DMS114 treated with DMSO at 0.1 percent for 48 hours (cell line): Measurements from ENCODE around the gene RASD1.
"Not testable (repeated sequence)": the region's sequence is repeated elsewhere in the genome, so short reads cannot be mapped to it uniquely, and the experiment has no call there.

ENCODE experiments used
- DNase-seq: peaks from one replicate; lab custom pipeline; 2025; ENCODE audit not compliant: unreplicated experiment; lab: John Stamatoyannopoulos, UW

RASD1 gene

DNA sequence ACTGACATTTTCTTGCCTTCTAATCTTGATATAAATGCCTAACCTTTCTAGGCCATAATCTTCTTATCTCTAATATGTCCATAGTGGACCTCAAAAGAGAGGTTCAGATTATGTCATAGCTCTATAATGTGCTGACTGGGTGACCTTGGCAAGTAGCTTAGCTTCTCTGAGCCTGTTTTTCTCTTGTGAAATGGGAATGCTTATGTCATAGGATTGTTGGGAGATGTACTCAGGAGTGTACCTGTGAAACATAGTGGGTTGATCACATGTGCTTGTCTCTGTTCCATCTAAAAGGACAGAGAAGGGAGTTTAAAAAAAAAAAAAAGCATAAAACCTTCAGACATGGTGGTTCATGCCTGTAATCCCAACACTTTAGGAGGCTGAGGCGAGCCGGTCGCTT is 17.0 kb downstream of the RASD1 start:
- no peak for DNase-seq

DNA sequence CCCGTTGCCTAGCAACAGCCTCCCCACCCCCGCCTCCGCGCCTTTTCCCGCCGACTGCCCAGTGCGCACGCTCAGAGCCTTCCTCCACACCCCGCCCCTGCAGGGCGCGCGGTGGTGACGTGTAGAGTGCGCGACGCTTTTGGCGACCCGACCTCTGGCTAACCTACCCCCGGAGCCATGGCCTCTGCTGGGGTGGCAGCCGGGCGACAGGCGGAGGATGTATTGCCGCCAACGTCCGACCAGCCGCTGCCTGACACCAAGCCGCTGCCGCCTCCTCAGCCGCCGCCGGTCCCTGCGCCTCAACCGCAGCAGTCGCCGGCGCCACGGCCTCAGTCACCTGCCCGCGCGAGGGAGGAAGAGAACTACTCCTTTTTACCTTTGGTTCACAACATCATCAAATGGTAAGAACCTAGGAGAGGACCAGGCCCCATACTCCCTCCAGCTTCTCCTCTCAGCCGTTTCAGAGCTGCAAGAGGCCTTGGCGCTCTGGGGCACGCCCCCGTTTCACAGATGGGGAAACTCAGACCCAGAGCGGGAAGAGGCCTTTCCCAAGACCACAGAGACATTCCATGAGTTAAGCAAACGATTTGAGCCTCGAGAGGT is 19.2 kb downstream of the RASD1 start, which contains the start of gene MED9:
Gene MED9, plus strand, starts transcription at position 136 of the 603 bp plus-strand sequence. Its CDS starts 42 bp downstream, at position 178.
- peak; percentile 41 for DNase-seq

DNA sequence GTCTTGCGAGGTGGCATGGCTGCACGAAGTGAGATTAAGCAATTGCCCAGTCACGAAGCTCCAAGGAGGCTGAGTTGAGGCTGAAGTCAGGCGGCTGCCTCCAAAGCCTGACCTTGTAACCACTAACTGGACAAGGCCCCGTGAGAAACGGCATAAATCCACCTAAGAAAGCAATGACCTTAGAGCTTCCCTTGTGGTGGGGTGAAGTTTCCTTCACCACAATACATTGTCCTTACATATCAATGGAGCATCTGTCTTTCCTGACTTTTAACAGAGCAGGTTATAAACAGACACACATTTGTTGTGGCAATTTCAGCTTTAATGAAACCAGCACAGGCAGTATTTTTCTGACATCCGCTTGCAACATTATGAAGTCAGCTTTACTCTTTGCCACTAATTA is 21.9 kb downstream of the RASD1 start:
- DNase-seq = no peak

DNA sequence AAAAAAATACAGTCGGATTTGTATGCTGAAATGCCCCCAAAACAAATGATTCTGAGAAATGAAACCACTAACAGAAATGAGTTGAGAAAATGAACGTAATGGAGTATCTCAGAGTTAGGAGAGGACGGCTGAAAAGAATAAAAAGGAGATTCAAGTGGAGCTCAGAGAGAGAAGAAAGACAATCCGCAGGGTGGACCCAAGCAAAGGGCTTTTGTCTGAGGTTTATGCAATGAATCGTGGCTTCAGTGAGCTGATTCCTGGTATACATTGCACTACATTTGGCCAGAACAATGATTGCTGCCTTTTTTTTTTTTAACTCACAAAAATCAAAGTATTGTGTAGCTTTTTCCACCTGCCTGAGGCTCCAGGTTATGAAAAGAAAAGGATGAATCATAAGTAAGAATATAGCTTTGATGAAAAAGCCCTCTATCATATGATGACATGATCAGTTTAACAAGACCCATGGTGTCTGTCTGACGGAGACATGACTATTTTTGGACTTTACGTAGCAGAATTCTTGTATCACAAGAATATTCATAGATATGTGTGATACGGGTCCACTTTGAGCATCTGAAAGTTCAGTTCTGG is 23.8 kb downstream of the RASD1 start:
- no peak for DNase-seq

DNA sequence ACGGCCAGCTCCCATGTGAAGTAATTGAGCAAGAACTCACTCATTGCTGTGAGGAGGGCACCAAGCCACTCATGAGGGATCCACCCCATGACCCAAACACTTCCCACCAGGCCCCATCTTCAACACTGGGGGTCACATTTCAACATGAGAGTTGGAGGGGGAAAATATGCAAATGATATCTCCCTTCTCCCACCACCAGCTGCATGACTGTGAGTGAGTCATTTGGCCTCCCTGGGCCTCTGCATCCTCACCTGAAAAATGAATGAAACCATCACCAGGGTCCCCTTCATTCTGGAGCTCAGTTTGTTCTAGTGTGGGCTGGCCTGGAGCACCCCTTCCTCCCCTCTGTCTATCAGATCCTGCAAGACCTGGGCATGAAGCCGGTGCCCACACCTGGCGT is 26.2 kb downstream of the RASD1 start:
- no peak for DNase-seq

DNA sequence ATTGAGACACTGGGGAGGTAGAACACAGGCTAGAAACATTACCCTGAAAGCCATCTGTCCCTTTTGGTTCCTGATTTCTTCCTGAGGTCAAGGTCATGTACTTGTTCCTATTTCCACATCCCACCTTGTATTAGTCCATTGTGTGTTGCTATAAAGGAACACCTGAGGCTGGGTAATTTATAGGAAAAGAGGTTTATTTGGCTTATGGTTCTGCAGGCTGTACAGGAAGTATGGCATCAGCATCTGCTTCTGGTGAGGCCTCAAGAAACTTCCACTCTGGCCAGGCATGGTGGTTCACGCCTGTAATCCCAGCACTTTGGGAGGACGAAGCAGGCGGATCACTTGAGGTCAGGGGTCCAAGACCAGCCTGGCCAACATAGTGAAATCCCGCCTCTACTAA is 26.8 kb downstream of the RASD1 start:
- no peak for DNase-seq

DNA sequence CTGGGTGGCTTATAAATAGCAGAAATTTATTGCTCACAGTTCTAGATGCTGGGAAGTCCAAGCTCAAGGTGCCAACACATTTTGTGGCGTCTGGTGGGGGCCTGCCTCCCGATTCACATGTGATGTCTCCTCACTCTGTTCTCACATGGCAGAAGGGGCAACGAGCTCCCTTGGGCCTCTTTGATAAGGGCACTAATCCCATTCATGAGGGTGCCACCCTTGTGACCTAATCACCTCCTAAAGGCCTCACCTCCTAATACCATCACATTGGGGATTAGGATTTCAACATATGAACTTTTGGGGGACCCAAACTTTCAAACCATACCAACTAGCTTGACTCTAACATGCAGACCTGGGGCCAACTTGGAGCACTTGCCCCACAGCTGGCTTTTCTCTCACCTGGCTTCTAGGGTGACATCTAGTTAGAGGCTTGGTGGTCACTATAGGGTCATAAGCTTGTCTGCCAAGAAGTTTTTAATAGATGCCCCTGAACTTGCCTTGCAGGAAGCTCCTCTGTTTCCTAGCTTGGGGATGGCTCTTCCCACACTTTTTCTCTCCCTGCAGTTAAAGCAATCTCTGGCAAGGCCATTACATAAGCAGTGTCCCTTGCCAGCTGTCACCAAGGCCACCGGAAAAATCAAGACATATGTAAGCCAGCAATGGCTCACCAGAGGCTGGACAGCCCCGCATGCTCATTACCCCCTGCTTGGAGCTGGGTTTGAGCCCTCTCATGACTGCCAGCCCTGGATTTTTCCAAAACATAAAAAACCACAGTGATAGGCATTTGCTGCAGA is 27.8 kb downstream of the RASD1 start:
- DNase-seq = no peak

DNA sequence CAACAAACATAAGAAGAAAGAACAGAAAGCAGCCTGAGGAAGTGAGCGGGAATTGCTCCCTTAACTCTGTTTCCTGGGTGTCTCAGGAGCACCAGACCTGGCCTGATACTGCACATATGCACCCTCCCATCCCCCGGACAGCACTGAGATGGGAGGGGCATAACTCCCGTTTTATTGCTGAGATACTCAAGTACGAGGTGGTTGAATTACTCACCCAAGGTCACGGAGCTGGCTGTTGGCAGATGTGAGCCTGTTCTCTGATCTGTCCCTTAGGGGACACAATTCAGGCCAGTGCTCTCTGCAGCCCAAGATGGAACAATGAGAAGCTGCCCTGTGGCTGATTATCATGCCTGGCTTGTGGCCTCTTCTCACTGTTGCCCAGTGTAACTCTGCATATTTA is 28.5 kb downstream of the RASD1 start:
- DNase-seq = no peak

DNA sequence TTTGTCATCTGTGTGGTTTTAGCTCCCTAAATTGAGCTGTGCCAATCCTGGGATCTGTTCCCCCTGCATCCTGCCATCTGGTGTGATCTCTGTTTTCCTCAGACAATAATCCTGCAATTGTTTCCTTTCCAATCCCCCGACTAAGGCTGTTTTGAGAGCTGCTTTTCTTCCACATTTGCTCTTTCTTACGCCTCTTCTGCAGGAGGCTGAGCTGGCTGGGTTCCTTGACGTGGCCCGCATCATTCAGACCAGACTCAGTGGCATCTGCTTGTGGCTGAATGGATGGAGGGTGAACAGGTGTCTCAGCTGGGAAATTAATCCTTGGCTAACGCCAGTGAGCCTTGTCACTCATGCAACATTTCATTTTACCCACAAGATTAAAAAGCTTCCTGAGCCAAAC is 29.2 kb downstream of the RASD1 start:
- DNase-seq = no peak

DNA sequence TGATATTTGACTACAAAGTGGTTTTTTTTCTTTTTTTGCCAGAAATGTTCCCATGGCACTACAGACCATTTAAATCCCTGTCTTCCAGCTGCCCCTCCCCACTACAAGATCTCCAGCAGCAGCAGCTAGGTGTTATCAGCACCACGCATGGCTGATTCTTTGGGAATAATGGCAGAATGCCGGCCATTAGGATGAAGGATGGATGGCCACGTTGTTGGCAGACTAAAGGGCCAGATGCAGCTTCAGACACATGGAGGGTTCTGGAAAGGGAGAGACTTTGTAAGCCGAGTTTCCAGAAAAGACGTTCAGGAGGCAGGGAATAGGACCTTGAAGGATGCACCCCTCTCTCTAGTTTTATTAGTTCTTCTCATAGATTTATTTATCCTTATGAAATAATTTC is 29.7 kb downstream of the RASD1 start:
- DNase-seq = no peak

DNA sequence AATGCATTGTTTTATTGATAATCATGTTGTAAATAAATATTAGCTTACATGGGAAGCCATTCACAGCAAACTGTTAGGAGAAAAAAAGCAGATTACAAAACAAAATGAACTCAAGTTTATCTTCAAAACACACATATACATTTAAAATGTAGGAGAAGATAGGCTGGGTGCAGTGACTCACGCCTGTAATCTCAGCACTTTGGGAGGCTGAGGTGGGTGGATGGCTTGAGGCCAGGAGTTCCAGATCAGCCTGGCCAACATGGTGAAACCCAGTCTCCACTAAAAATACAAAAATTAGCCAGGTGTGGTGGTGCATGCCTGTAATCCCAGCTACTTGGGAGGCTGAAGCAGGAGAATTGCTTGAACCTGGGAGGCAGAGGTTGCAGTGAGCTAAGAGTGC is 30.3 kb downstream of the RASD1 start:
- not testable (repeated sequence) for DNase-seq

DNA sequence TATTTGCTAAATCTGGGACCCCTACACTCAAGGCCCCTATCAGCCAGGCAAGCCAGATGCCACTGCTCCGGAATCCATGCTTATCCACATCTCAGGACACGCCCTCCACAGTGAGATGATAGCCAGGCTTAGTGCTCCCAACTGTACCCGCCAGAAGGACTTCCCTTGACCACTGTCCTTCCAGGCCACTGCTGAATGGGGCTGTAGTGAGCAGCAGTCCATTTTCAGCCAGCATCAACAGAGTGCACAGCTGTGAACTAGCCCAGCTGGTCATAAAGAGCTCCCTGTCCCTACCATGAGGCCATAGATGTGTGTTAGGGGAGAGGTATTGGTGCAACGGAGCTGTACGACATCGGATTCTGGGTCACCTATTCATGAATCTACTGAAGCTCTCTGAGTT is 32.4 kb downstream of the RASD1 start:
- DNase-seq = no peak

DNA sequence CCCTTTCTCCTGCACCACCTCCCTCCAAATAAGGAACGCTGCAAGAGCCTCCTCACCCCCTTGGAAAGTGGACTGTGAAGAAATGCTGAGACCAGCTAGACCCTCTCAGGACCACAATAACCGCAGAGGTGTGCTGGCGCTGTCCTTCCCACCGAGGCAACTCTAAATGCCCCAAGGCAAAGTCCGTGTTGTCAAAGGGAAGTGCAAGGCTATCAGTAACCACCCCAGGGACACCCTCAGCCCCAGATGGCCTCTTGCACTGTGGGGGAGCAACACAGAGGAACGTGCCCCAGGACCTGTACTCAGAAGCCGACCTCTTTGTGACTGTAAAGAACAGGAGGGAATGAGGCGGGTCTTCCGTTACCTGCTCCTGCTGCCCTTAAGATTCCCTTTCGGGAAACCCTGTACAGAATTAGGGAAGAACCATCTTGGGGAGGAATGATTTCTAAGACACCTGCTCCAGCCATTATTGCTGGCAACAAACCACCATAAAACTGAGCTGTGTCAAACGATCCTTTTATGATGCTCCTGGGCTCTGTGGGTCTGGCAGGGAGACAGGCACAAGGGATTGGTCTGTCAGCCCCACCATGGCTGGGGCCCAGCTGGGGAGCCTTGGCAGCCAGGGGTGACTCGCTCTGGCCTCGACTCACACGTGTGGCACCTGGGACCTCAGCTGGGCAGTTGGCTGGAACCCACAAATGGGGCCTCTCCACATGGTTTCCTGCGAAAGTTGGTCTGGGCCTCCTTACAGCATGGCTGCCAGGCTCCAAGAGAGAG is 34.0 kb downstream of the RASD1 start:
- DNase-seq = no peak

DNA sequence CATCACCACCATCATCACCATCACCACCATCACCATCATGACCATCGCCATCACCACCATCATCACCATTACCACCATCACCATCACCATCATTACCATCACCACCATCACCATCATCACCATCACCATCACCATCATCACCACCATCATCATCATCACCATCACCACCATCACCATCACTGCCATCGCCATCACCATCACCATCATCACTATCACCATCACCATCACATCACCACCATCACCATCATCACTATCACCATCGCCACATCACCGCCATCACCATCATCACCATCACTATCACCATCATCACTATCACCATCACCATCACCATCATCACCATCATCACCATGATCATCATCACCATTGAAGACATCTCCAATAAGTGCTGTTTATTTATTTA is 36.2 kb downstream of the RASD1 start:
- no peak for DNase-seq

DNA sequence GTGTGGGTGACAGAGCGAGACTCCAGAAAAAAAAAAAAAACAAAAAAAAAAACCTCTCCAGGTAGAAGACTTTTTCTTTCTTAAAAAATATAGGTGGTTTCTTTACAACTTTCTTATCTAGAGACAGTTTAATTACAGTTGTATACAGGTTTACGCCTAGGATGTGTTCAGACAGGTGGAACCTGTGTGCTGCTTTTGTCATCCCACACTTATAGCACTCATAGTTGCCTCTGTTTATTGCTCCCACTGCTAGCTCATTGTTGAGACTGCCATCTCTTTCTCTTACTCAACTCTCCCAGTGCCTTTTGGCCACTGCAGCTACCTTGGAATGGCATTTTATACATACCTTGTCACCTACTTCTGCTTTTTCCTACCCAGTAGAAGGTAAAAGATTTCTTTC is 38.5 kb downstream of the RASD1 start:
- DNase-seq = no peak

DNA sequence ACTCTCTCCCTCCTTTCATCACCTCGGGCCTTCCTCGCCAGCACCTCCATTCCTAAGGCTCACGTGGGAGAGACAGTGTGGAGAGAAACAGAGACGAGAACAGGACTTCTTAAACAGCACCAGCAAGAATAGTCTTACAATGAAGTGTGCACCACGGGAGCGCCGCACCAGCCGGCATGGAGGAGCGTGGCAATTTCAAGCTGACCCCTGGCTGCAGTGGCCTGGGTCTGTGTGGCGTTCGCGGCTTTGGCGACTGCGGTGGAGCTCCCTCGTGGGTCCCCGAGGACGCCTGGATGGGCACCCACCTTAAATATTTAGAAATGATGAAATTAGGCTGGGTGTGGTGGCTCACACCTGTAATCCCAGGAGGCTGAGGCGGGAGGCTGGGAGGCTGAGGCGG is 39.9 kb downstream of the RASD1 start:
- no peak for DNase-seq

DNA sequence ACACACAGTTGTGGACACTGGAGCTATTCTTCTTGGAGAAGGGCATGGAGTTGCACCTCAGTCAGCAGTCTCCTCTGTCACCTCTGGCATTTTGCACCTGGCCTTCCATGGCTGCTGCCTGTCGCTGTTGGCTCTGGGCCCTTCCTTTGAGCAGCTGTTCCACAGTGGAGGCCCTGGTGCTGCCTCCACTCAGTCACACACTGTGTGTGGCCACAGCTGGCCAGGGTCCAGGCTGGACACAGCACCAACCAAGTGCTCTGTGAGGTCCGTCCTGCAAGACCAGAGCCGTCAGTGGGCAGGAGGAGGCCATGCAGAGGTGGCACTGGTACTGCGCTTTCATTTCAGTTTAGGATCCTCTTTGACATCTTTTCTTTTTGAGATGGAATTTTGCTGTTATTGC is 41.0 kb downstream of the RASD1 start:
- DNase-seq = no peak

DNA sequence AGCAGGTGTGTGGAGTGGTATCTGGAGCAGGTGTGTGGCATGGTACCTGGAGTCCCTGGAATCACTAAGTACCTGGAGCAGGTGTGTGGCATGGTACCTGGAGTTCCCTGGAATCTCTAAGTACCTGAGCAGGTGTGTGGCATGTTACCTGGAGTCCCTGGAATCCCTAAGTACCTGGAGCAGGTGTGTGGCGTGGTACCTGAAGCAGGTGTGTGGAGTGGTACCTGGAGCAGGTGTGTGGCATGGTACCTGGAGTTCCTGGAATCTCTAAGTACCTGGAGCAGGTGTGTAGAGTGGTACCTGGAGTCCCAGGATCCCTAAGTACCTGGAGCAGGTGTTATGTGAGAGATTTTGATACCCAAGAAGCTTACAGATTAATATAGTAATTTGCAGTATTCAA is 41.5 kb downstream of the RASD1 start:
- DNase-seq = not testable (repeated sequence)

DNA sequence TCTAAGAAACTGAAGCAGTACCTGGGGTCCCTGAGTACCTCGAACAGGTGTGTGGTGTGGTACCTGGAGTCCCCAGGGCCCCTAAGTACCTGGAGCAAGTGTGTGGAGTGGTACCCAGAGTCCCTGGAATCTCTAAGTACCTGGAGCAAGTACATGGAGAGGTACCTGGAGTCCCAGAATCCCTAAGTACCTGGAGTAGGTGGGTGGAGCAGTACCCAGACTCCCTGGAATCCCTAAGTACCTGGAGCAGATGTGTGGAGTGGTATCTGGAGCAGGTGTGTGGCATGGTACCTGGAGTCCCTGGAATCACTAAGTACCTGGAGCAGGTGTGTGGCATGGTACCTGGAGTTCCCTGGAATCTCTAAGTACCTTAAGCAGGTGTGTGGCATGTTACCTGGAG is 41.9 kb downstream of the RASD1 start:
- DNase-seq = no peak

DNA sequence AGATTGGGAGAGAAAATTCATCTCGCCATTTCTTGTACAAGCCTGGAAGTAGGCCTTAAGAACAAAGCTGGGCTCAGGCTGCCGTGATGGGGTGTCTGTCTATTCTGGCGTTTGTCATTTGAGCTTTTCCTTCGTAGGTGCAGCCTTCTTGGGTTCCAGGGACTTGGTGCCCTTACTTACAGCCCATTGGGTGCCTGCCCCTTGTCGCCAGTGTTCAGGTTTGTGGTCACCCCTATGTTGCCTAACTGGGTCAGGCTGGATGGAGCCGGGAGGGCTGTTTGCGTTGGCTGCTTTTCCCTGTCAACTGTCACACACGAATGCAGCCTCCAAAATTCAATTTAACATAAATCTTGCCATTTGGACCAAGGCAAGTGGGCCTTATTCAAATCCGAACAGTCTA is 43.1 kb downstream of the RASD1 start:
- no peak for DNase-seq

DNA sequence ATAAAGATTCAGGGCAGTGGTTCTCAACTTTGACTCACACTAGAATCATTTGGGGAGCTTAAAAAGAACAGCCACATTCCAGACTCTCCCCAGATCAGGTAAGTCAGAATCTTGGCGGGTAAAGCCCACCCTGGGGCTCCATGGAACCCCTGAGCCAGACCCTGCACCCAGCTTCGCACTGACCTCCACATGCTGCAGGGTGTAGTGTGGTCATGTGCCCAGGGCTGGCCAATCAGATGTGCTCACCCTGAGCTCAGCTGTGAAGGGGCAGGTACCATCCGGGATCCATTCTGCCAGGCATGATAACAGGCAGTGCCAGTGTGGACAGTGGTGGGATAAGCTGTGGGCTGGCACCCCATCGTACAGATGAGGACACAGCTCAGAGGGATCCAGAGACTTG is 47.5 kb downstream of the RASD1 start:
- DNase-seq = no peak

DNA sequence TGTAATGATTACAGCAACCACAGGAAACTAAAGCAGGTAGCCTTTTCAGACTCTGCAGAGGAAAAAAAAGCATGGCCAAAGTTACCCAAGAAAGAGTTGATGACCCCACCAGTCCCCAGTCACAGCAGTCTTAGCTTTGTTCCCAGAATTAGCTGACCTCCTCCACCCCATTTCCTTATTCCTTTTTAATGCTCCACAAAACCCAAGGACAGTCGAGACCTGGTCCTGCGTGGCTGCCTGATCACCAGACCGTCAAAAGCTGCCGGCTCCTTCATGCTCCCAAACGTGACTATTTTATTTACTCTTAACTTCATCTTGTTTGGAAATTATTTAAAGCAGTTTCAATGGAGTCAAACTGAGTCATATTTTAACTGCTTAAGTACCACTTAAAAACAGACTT is 48.1 kb downstream of the RASD1 start:
- DNase-seq = no peak
